GM12872 (cell line): ENCODE results near the gene MTRR.

ENCODE experiments used
- TF ChIP-seq, protein P1 (sequence below): IDR thresholded peaks from 3 replicates; pipeline ENCODE4 v1.5.1; 2011; ENCODE audit warnings: low read depth, mild to moderate bottlenecking, low read length, moderate library complexity; ENCODE audit not compliant: insufficient read depth

Gene MTRR

DNA sequence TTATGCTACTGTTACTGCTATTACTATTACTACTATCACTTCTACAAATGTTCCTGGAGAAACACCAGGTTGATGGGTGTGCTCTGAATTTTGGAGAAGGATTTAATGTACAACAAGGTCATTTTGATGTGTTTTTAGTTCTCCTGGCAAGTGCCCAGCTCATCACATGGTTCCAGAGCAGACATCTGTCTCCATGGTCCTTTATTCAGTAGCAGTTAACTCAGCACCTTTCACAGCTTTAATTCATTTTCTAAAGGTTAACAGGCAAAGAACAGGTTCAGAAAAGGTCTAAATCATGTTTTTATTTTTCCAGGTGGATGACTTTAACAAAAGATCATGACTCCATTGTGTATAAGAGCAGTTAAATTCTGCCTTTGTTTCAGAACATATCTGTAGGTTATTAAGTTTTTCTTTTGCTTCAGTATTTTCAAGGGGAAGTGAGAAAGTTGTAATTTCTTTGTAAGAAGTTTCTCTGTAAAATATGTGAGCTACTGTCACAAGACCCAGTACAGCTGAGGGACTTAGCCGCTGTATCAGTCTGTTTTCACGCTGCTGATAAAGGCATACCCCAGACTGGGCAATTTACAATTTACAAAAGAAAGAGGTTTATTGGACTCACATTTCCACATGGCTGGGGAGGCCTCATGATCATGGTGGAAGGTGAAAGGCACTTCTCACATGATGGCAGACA lies 41.9 kb downstream of the MTRR start:
- TF ChIP-seq, protein P1, sequence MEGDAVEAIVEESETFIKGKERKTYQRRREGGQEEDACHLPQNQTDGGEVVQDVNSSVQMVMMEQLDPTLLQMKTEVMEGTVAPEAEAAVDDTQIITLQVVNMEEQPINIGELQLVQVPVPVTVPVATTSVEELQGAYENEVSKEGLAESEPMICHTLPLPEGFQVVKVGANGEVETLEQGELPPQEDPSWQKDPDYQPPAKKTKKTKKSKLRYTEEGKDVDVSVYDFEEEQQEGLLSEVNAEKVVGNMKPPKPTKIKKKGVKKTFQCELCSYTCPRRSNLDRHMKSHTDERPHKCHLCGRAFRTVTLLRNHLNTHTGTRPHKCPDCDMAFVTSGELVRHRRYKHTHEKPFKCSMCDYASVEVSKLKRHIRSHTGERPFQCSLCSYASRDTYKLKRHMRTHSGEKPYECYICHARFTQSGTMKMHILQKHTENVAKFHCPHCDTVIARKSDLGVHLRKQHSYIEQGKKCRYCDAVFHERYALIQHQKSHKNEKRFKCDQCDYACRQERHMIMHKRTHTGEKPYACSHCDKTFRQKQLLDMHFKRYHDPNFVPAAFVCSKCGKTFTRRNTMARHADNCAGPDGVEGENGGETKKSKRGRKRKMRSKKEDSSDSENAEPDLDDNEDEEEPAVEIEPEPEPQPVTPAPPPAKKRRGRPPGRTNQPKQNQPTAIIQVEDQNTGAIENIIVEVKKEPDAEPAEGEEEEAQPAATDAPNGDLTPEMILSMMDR, result no peak

DNA sequence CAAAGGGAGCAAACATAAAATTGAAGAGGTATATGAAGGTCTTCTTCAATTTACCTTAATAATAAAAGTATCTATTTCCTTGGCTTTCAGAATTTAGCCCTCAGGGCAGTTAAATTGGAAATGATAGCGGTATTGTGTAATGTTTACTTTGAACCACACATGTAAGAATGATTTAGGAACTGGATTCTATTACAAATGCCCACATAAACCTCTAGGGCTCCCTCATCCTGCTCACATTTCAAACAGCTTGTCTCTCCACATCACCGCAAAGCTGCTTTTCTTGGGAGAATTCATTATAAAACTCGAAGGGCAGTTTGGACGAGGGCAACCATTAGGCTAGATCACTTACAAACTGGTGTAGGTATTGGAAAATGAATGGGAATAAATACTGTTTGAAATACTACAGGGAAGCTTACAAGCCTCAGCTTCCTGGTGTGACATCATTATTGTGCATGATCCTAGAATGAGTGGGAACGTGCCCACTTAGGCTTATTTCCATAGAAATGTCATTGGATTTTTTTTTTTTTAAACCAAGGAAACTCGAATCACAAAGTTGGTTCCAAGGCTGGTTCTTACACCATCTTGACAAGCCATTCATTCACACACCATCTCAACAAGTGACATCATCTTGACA lies 47.3 kb downstream of the MTRR start:
- TF ChIP-seq, protein P1, result no peak

DNA sequence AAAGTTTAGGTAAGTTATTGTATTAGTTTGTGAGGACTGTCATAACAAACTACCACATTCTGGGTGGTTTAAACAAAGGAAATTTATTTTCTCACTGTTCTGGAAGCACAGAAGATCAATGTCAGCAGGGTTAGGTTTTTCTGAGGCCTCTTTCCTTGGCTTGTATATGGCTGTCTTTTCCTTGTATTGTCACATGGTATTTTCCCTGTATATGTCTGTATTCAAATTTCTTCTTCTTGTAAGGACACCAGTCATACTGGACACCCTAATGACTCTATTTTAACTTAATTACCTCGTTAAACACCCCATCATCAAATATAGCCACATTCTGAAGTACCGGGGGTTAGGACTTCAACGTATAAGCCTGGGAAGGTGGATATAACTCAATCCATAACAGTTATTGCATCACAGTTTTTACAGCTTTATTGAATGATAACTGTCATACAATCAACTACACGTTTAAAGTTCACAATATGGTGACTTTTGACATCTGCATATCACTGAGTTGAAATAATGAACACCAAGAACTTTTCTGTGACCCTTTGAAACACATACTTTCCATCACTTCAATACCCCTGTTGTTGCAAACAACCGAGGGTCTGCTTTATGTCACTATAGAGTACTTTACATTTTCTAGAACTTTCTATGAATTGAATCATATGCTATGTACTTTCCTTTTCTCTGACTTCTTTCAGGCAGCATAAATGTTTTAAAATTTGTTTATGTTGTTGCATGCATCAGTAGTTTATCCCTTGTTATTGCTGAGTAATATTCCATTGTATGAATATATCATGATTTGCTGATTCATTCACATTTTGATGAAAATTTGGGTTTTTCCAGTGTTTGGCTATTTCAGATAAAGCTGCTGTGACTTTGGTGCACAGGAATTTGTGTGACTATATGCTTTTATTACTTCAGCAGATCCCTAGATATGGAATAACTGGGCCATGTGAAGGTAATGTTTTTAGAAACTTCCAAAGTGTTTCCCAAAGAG lies 48.5 kb downstream of the MTRR start:
- TF ChIP-seq, protein P1, result no peak

DNA sequence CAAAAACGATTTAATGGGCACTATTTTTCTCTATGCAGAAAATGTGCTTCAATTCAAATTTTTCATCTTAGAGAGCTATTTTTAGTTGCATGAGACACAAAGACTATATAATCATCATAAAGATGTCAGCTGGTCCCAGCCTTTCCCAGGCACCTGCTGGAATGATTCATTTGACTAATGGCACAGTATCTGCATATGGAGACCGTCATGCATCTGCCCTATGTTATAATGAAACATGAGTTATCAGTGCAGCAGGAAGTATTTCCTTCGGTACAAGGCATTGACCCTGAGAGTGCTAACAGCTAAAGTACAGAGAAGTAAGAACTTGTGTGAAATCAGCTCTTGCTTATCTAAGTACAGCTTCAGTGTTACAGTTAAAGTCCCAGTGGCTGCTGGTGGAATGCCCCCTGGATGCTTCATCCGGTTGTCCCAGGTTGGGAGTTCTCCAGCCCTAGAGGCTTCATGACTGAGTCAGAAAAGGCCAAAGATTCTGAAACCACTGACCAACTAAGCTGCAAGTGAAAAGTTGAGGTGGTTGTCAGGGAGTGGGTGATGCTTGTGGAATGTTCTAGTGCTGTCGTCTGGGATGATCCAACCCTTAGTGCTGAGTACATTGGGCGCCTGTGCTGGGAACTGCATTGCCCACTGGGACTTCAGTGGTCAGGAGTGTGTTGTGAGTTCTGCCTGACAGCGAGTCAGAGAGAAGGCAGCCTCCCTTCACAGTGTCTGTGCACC lies 57.2 kb downstream of the MTRR start:
- TF ChIP-seq, protein P1, result no peak

DNA sequence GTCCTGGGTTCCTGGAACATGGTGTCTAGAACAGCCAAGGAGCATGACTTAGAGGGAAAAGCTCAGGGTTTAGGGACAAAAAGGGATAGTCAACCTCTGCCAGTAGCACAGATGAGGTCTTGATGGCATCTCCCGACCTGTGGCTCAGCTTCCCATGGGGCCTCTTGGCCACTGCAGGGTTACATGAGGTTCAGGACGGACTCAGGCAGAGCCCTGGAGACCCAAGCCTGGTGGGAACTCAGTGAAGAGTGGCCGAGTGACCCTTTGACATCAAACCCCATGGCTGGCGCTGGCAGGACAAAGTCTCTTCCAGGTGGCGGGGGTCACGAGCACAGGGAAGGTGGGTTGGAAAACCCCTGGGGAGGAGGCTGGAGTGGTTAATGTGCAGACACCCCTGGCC lies 57.8 kb downstream of the MTRR start:
- TF ChIP-seq, protein P1, result no peak

DNA sequence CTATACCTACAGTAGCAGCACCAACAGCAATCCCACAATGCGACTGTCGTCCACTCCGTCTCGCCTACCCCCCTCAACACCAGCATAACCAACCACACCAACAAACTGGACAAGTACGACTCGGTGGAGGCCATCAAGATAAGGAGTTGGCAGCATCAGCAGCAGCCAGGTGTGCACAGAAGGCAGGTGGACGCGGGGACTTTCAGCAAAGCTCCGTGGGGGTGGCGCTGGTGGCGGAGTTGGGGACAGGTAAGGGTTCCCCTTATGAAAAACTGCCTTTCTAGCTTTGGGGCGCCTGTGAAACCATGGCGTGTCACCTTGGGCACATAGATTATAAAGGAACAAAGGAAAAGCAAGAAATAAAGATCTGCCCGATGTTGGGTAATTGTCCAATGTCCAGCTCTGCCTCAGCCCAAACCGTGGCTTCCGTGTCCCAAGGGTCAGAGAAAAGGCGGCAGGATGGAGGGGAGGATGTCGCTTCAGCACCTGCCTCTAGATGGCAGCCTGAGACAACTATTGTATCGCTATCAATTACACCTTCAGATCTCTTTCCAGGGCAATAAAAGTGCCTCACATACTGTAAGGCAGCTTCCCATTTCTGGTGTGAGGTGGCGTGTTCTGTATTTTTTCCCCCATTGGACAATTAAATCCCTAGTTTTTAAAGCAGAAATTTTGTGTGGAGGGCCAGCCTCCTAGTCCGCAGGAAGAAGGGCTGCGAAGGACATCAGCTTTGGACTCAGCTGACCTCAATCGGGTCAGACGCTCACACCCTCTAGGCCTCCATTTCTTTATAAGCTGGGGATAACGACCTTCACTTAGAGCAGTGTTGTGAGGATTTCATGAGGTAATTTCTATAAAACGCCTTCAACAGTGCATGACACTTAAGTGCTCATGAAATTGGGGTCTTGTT lies 58.8 kb downstream of the MTRR start:
- TF ChIP-seq, protein P1, result peak; percentile 84
